Vagina (tissue), 2 donors: ENCODE measurements around the gene ALOX12B.

Experiments used
- POLR2A ChIP-seq, 2 donors: fragments of 450-650 bp; IDR thresholded peaks; one replicate each; pipeline ENCODE4 v1.6.1; 2017; ENCODE audit warnings: antibody characterized with exemption in 2 of 2, mild to moderate bottlenecking in 2 of 2, moderate library complexity in 2 of 2
- POLR2AphosphoS5 ChIP-seq, 2 donors: sonication (generic); formaldehyde crosslinking; IDR thresholded peaks; one replicate each; pipeline ENCODE4 v1.9.0; 2017; ENCODE audit warnings: antibody characterized with exemption in 2 of 2, mild to moderate bottlenecking in 2 of 2, low read depth in 1 of 2; ENCODE audit not compliant: insufficient read depth in 1 of 2
- TF ChIP-seq, protein P1 (sequence below), 3 experiments: fragments of 450-650 bp in 2 of 3; fragments of 200-600 bp in 1 of 3; sonication (generic) in 1 of 3; IDR thresholded peaks; one replicate each; pipeline ENCODE4 v1.5.1; 2017 to 2019; ENCODE audit warnings: antibody characterized with exemption in 3 of 3, mild to moderate bottlenecking in 2 of 3, moderate library complexity in 2 of 3

DNA sequence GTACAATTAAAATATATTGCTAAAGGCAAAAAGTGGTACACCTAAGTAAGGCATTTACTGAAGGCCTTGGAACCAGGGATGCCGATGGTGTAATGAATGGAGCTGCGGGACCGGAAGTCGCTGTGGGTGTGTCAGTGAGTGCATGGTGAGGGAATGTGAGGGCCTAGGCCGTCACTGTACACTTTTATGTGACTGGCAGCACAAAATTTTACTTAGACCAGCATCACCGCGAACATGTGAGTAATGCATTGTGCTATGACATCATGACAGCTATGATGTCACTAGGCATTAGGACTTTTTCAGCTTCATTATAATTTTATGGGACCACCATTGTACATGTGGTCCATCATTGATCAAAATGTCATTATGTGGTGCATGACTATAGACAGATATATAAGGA lies 33.9 kb downstream of the ALOX12B start:
- TF ChIP-seq POLR2AphosphoS5 (IDR thresholded peaks at IDR 0.05; ENCODE audit: insufficient read depth in 1 of 2, low read depth in 1 of 2) (no peak), POLR2A (IDR thresholded peaks at IDR 0.05) (no peak)
- TF ChIP-seq, protein P1, sequence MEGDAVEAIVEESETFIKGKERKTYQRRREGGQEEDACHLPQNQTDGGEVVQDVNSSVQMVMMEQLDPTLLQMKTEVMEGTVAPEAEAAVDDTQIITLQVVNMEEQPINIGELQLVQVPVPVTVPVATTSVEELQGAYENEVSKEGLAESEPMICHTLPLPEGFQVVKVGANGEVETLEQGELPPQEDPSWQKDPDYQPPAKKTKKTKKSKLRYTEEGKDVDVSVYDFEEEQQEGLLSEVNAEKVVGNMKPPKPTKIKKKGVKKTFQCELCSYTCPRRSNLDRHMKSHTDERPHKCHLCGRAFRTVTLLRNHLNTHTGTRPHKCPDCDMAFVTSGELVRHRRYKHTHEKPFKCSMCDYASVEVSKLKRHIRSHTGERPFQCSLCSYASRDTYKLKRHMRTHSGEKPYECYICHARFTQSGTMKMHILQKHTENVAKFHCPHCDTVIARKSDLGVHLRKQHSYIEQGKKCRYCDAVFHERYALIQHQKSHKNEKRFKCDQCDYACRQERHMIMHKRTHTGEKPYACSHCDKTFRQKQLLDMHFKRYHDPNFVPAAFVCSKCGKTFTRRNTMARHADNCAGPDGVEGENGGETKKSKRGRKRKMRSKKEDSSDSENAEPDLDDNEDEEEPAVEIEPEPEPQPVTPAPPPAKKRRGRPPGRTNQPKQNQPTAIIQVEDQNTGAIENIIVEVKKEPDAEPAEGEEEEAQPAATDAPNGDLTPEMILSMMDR (IDR thresholded peaks at IDR 0.05), result no peak
